KOPT-K1 (cell line): ENCODE data around the gene TLR9.
"Not testable (repeated sequence)": the region's sequence is repeated elsewhere in the genome, so short reads cannot be mapped to it uniquely, and the experiment has no call there.

Experiments used
- H3K27ac ChIP-seq: fragments of 200-600 bp; sonication (generic); 2 replicates; pipeline ENCODE4 v1.5.1; 2016; ENCODE audit warnings: antibody characterized with exemption, mild to moderate bottlenecking, low read depth, low read length; ENCODE audit not compliant: poor library complexity, severe bottlenecking
- H3K36me3 ChIP-seq: fragments of 200-600 bp; sonication (generic); 2 replicates; pipeline ENCODE4 v1.5.1; 2017; ENCODE audit warnings: antibody characterized with exemption, mild to moderate bottlenecking, low read length, moderate library complexity; ENCODE audit not compliant: insufficient read depth
- H3K9me3 ChIP-seq: fragments of 200-600 bp; sonication (generic); 2 replicates; pipeline ENCODE4 v1.5.1; 2017; ENCODE audit warnings: antibody characterized with exemption, low read length, mild to moderate bottlenecking; ENCODE audit not compliant: insufficient read depth, poor library complexity, severe bottlenecking

Gene TLR9

GRCh38 chr3:52186729-52187128, 38.7 kb downstream of the TLR9 start:
- H3K36me3 ChIP-seq, result no peaks in the 10 kb centered on the region
- no peaks in the 10 kb centered on the region for H3K9me3 ChIP-seq
- H3K27ac ChIP-seq, result no peak overlapping the region

- no peaks in the 10 kb centered on the region for H3K9me3 ChIP-seq
- no peaks in the 10 kb centered on the region for H3K36me3 ChIP-seq
- no peak overlapping the region for H3K27ac ChIP-seq
Measured at GRCh38 chr3:52185837-52186236, 39.6 kb downstream of the TLR9 start.

DNA sequence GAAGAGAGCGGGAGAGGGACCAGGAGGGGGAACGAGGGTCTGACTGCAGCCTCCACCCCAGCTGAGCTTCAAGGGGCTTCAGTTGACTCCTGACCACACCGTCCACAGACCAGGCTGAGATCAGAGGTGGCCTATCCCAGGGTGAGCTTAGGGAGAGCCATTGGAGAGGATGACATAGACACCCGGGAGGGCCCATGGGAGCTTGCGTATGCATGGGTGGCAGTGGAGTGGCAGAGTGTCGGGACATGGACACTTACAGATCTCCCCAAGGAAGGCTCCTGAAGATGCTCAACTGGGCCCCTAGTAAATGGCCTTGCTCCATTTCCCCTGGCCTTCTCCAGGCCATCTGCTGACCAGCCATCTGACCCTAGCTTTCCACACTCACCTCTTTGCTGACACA, 40.1 kb downstream of the TLR9 start:
- Histone ChIP-seq H3K27ac (no peak overlapping the region), H3K36me3 (no peaks in the 10 kb centered on the region), H3K9me3 (no peaks in the 10 kb centered on the region)

DNA sequence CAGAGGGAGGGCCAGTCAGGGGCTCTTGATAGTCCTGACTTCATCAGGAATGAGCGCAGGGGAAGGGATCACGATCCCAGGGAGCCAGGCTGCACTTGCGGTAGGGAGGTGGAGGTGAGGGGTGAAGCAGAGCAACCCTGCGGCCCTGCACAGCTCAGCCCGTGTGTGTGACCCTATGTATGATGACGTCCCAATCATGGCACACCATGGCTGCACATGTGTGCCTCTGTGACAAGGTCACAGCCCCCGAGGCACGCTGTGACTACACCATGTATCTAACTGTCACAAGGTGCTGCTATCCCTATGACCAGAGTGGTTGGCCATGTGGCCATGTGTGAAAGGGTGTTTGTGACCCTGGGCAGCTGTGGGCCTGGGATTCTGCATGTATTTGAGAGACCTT, 40.8 kb downstream of the TLR9 start:
- Histone ChIP-seq H3K36me3 (no peaks in the 10 kb centered on the region), H3K9me3 (no peaks in the 10 kb centered on the region), H3K27ac (no peak overlapping the region)

GRCh38 chr3:52183786-52184445, 41.5 kb downstream of the TLR9 start:
- Histone ChIP-seq H3K9me3 (no peaks in the 10 kb centered on the region), H3K27ac (no peak overlapping the region), H3K36me3 (no peaks in the 10 kb centered on the region)

- H3K9me3 ChIP-seq, result no peaks in the 10 kb centered on the region
- no peaks in the 10 kb centered on the region for H3K36me3 ChIP-seq
- no peak overlapping the region for H3K27ac ChIP-seq
Measured at GRCh38 chr3:52182691-52183090, 42.8 kb downstream of the TLR9 start.

- Histone ChIP-seq H3K9me3 (no peaks in the 10 kb centered on the region), H3K27ac (no peak overlapping the region), H3K36me3 (no peaks in the 10 kb centered on the region)
Measured at GRCh38 chr3:52182196-52182595, 43.2 kb downstream of the TLR9 start.

GRCh38 chr3:52181543-52181942, 43.9 kb downstream of the TLR9 start:
- Histone ChIP-seq H3K27ac (no peak overlapping the region), H3K9me3 (no peaks in the 10 kb centered on the region), H3K36me3 (no peaks in the 10 kb centered on the region)

- Histone ChIP-seq H3K36me3 (no peaks in the 10 kb centered on the region), H3K27ac (no peak overlapping the region)
Measured at GRCh38 chr3:52178537-52178936, 46.9 kb downstream of the TLR9 start.

DNA sequence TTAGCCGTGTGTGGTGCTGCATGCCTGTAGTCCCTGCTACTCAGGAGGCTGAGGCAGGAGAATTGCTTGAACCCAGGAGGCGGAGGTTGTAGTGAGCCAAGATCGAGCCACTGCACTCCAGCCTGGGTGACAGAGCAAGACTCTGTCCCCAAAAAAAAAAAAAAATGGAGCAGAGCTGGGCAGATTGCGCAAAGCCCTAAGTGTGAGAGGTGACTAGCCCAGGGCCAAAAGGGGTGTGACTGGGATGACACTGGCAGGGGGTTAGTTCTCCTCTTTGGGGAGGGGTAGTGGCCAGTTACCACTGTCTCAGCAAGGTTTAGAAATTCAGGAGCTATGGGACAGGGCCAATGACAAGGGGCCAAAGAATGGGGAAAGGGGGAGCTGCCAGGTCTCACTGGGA, 47.3 kb downstream of the TLR9 start:
- H3K9me3 ChIP-seq, H3K27ac ChIP-seq, H3K36me3 ChIP-seq: not testable (repeated sequence)

More at GRCh38 chr3:52178537-52178936, 46.9 kb downstream of the TLR9 start:
- no peaks in the 10 kb centered on the region for H3K9me3 ChIP-seq

DNA sequence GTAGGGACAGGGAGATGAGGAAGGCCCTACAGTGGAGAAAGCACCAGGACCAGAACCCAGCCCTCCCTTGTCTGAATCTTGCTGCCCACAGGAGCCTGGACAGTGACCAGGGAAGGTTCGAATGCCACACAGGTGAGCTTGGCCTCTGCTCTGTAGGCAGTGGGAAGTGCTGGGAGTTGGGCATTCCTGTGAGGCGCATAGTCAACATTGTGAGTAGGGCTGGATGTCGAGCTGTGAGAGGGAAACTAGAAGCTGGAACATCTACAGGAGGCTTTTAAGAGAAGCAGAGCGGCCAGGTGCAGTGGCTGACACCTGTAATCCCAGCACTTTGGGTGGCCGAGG, 47.8 kb downstream of the TLR9 start:
- Histone ChIP-seq H3K27ac (no peak overlapping the region), H3K9me3 (no peaks in the 10 kb centered on the region), H3K36me3 (no peaks in the 10 kb centered on the region)

GRCh38 chr3:52176951-52177700, 48.3 kb downstream of the TLR9 start:
- H3K36me3 ChIP-seq, result no peaks in the 10 kb centered on the region
- H3K27ac ChIP-seq, result no peak overlapping the region

GRCh38 chr3:52176180-52176752, 49.2 kb downstream of the TLR9 start:
- H3K9me3 ChIP-seq, result no peaks in the 10 kb centered on the region
- H3K27ac ChIP-seq, result no peak overlapping the region
- no peaks in the 10 kb centered on the region for H3K36me3 ChIP-seq

More at GRCh38 chr3:52176951-52177700, 48.3 kb downstream of the TLR9 start:
- H3K9me3 ChIP-seq, result no peaks in the 10 kb centered on the region

DNA sequence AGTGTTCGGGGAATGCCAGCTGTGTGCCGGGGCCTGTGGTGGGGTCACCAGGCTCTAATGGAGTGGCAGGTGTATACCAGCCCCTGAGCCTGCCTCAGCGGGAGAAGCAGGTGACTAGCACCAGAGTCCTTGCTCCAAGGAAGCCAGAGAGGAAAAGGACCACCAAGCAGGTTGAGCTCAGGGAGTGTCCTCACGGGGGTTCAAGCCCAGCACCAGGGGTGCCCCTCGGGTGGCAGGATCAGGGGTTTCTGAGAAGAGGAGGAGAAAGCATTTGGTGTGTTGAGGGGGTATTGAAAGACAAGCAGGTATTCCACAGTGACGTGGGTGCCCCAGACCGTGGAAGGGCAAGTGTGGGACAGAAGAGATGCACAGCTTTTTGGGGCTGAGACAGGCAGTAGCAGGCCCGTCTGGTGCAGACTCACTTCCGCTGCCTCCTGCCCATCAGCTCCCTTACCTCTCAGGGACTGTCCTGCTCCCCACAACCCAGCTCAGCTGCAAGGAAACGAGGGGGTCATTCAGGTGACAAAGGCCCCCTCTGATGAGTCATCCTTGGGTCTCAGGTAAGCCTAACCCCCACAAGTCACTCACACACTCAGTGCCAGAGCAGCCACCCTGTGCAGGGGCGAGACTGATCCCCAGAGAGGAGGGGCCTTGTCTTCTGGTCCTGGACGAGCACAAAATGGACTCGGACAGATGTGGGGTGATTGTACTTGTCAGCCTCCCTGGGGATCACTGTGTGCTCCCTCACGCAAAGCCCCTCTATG, 49.8 kb downstream of the TLR9 start:
- H3K36me3 ChIP-seq, result no peaks in the 10 kb centered on the region
- no peak overlapping the region for H3K27ac ChIP-seq
- H3K9me3 ChIP-seq, result no peaks in the 10 kb centered on the region

- H3K9me3 ChIP-seq, result no peaks in the 10 kb centered on the region
- no peaks in the 10 kb centered on the region for H3K36me3 ChIP-seq
- H3K27ac ChIP-seq, result no peak overlapping the region
Measured at GRCh38 chr3:52174896-52175295, 50.5 kb downstream of the TLR9 start.
